T1000 (cell line): ENCODE data around the gene KRT73.

Experiments
- DNase-seq: peaks from one replicate; lab custom pipeline; 2025; ENCODE audit warnings: mixed read lengths; lab: John Stamatoyannopoulos, UW

KRT73 gene

GRCh38 chr12:52566847-52567291 lies 51.5 kb downstream of the KRT73 start:
- DNase-seq: no peak

GRCh38 chr12:52564582-52564981 lies 53.8 kb downstream of the KRT73 start:
- no peak for DNase-seq

GRCh38 chr12:52561880-52562449 lies 56.4 kb downstream of the KRT73 start:
- no peak for DNase-seq

- DNase-seq: no peak
Measured at GRCh38 chr12:52559979-52560378, 58.4 kb downstream of the KRT73 start.

GRCh38 chr12:52558781-52559445 lies 59.4 kb downstream of the KRT73 start:
- DNase-seq: no peak
